IPS-20b (cell line): ENCODE data around the gene FBXO33.
A peak's percentile ranks its signal among the peaks of the same experiment; 100 is the strongest.

Source experiments
- H3K27ac ChIP-seq: one replicate; pipeline ENCODE4 v1.5.1; 2013; ENCODE audit warnings: low read length
- H3K27me3 ChIP-seq: 2 replicates; pipeline ENCODE4 v1.6.1; 2013; ENCODE audit warnings: mild to moderate bottlenecking, low read length, inconsistent platforms; ENCODE audit not compliant: insufficient read depth
- H3K36me3 ChIP-seq: 2 replicates; pipeline ENCODE4 v1.6.1; 2013; ENCODE audit warnings: low read depth, mild to moderate bottlenecking, inconsistent platforms, low read length, moderate library complexity; ENCODE audit not compliant: insufficient read depth
- H3K4me1 ChIP-seq: 2 replicates; pipeline ENCODE4 v1.6.1; 2013; ENCODE audit warnings: mild to moderate bottlenecking, control low read depth, inconsistent platforms, low read length, moderate library complexity; ENCODE audit not compliant: insufficient read depth
- H3K4me3 ChIP-seq: 2 replicates; pipeline ENCODE4 v1.5.1; 2013; ENCODE audit warnings: mild to moderate bottlenecking, low read length, inconsistent platforms
- H3K9ac ChIP-seq: 2 replicates; pipeline ENCODE4 v1.6.1; 2013; ENCODE audit warnings: low read depth, mild to moderate bottlenecking, inconsistent platforms, low read length, moderate library complexity
- H3K9me3 ChIP-seq: 2 replicates; pipeline ENCODE4 v1.6.1; 2013; ENCODE audit warnings: mild to moderate bottlenecking, low read depth, low read length, inconsistent platforms; ENCODE audit not compliant: insufficient read depth

The FBXO33 gene

GRCh38 chr14:39446131-39446744, 14.0 kb upstream of the FBXO33 start:
- no peaks in the 10 kb centered on the region for H3K27me3 ChIP-seq

GRCh38 chr14:39442293-39442692, 10.1 kb upstream of the FBXO33 start:
- Histone ChIP-seq H3K4me3 (no peak overlapping the region), H3K9me3 (no peaks in the 10 kb centered on the region), H3K36me3 (no peaks in the 10 kb centered on the region), H3K27ac (no peak overlapping the region), H3K27me3 (no peaks in the 10 kb centered on the region), H3K9ac (no peak overlapping the region), H3K4me1 (no peaks in the 10 kb centered on the region)

More at GRCh38 chr14:39446131-39446744, 14.0 kb upstream of the FBXO33 start:
- H3K9ac ChIP-seq: no peak overlapping the region
- H3K4me3 ChIP-seq: no peak overlapping the region
- no peaks in the 10 kb centered on the region for H3K36me3 ChIP-seq
- H3K4me1 ChIP-seq: no peaks in the 10 kb centered on the region
- H3K27ac ChIP-seq: no peak overlapping the region
- no peaks in the 10 kb centered on the region for H3K9me3 ChIP-seq

- H3K9me3 ChIP-seq: no peaks in the 10 kb centered on the region
- no peaks in the 10 kb centered on the region for H3K36me3 ChIP-seq
- H3K27me3 ChIP-seq: no peaks in the 10 kb centered on the region
- no peaks in the 10 kb centered on the region for H3K4me1 ChIP-seq
- H3K4me3 ChIP-seq: no peak overlapping the region
- no peak overlapping the region for H3K9ac ChIP-seq
- no peak overlapping the region for H3K27ac ChIP-seq
Observed at GRCh38 chr14:39441805-39442204, 9.6 kb upstream of the FBXO33 start.

- H3K4me3 ChIP-seq: no peak overlapping the region
- no peaks in the 10 kb centered on the region for H3K36me3 ChIP-seq
- no peaks in the 10 kb centered on the region for H3K4me1 ChIP-seq
- H3K9me3 ChIP-seq: no peaks in the 10 kb centered on the region
- no peak overlapping the region for H3K9ac ChIP-seq
- no peaks in the 10 kb centered on the region for H3K27me3 ChIP-seq
- H3K27ac ChIP-seq: no peak overlapping the region
Observed at GRCh38 chr14:39440975-39441374, 8.7 kb upstream of the FBXO33 start.

- no peaks in the 10 kb centered on the region for H3K9me3 ChIP-seq
- no peaks in the 10 kb centered on the region for H3K36me3 ChIP-seq
- H3K27ac ChIP-seq: no peak overlapping the region
- H3K4me3 ChIP-seq: no peak overlapping the region
- H3K9ac ChIP-seq: no peak overlapping the region
- peaks cover 5% of the 10 kb centered on the region for H3K4me1 ChIP-seq
- H3K27me3 ChIP-seq: no peaks in the 10 kb centered on the region
Observed at GRCh38 chr14:39435241-39435640, 3.0 kb upstream of the FBXO33 start.

- Histone ChIP-seq H3K27me3 (no peaks in the 10 kb centered on the region), H3K4me3 (no peak overlapping the region), H3K9me3 (no peaks in the 10 kb centered on the region), H3K27ac (no peak overlapping the region), H3K36me3 (no peaks in the 10 kb centered on the region), H3K9ac (no peak overlapping the region), H3K4me1 (peaks cover 5% of the 10 kb centered on the region)
Observed at GRCh38 chr14:39434401-39434800, 2.2 kb upstream of the FBXO33 start.

- Histone ChIP-seq H3K27ac (no peak overlapping the region), H3K36me3 (no peaks in the 10 kb centered on the region), H3K27me3 (no peaks in the 10 kb centered on the region), H3K4me1 (peaks cover 5% of the 10 kb centered on the region), H3K4me3 (peak overlapping the region; percentile 82), H3K9me3 (no peaks in the 10 kb centered on the region), H3K9ac (peak overlapping the region; percentile 91)
Observed at GRCh38 chr14:39433452-39433813, 1.2 kb upstream of the FBXO33 start.

GRCh38 chr14:39432619-39433451, 602 bp upstream of the FBXO33 start:
- Histone ChIP-seq H3K9me3 (no peaks in the 10 kb centered on the region), H3K4me3 (peak overlapping the region; percentile 82), H3K36me3 (no peaks in the 10 kb centered on the region), H3K9ac (peak overlapping the region; percentile 91), H3K4me1 (peaks cover 5% of the 10 kb centered on the region), H3K27me3 (no peaks in the 10 kb centered on the region), H3K27ac (peak overlapping the region; percentile 92)

GRCh38 chr14:39431416-39432178, 636 bp downstream of the FBXO33 start:
- Histone ChIP-seq H3K4me1 (peaks cover 8% of the 10 kb centered on the region), H3K9me3 (no peaks in the 10 kb centered on the region), H3K36me3 (no peaks in the 10 kb centered on the region), H3K9ac (peak overlapping the region; percentile 99), H3K27ac (peak overlapping the region; percentile 83), H3K4me3 (peak overlapping the region; percentile 93), H3K27me3 (no peaks in the 10 kb centered on the region)

GRCh38 chr14:39430762-39431415, 1.3 kb downstream of the FBXO33 start:
- no peak overlapping the region for H3K27ac ChIP-seq
- H3K9ac ChIP-seq: peak overlapping the region; percentile 76; the same call in 1 of the 2 replicates
- H3K36me3 ChIP-seq: no peaks in the 10 kb centered on the region
- H3K4me3 ChIP-seq: peak overlapping the region; percentile 93
- peaks cover 11% of the 10 kb centered on the region for H3K4me1 ChIP-seq
- H3K9me3 ChIP-seq: no peaks in the 10 kb centered on the region
- no peaks in the 10 kb centered on the region for H3K27me3 ChIP-seq

GRCh38 chr14:39428118-39428517, 4.1 kb downstream of the FBXO33 start:
- Histone ChIP-seq H3K9ac (no peak overlapping the region), H3K27ac (no peak overlapping the region), H3K4me1 (peaks cover 11% of the 10 kb centered on the region), H3K27me3 (no peaks in the 10 kb centered on the region), H3K4me3 (no peak overlapping the region), H3K9me3 (no peaks in the 10 kb centered on the region), H3K36me3 (no peaks in the 10 kb centered on the region)
